ENCODE measurements around the gene INPP5A. TPM values are rescaled to one million over a fixed set of nuclear protein-coding genes. Genes with fewer than 3 reads are reported as not detected.
"Not testable (repeated sequence)": the region's sequence is repeated elsewhere in the genome, so short reads cannot be mapped to it uniquely, and the experiment has no call there.

Gene INPP5A
- polyA plus RNA-seq, 3 donors: 7.4 to 25.0 (median 17.5) TPM

GRCh38 chr10:132502544-132503300, 34.9 kb upstream of the INPP5A start:
- no peak overlapping the region for H3K27ac ChIP-seq (ENCODE audit: low read depth, low read length)
- WGBS, 3 donors: 82 to 86% (median 85%) methylated on average over 32 of the region's 32 CpGs

DNA sequence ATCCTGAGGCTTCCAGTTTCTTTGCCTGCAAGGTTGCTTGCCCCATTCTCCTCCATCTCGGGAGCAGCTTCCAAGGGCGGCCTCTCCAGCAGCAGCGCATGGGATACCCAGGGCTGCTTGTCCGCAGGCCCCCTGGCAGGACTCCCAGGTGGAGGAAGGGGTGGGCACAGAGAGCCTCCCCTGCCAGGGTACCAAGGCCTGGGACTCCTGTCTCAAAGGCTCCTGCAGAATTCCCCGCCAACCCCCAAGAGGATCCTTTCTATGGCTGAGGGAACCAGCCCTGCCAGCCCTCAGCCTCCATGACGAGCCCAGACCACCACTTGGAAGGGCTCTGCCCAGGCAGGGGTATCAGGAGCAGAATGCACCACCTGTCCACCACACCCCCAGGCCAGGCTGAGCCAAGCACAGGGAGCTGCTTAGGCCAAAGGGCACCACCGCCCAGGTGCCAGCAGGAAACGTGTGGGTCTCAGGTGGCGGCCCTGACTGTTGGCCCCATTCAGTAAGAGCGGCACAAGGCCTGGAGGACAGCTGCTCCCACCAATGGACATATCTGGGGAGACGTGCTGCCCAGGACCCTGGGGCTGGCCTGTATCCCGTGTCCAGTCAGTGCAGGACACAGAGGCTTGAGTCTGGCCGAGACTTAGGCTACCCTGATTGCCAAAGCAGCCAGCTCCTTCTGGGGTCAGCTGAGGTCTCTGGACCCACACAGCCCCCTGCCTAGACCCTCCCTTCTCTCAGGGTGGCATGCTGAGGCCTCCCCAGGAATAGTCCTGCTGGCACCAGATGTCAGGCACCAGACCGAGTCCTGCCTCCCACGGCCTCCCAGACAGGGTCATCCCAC, 33.8 kb upstream of the INPP5A start:
- H3K27ac ChIP-seq (ENCODE audit: low read depth, low read length): no peak overlapping the region
- 86 to 92% (median 88%) methylated on average over 15 of the region's 15 CpGs for WGBS, 3 donors

GRCh38 chr10:132504501-132505272, 32.9 kb upstream of the INPP5A start:
- H3K27ac ChIP-seq (ENCODE audit: low read depth, low read length): no peak overlapping the region
- 88 to 95% (median 92%) methylated on average over 14 of the region's 14 CpGs for WGBS, 3 donors

DNA sequence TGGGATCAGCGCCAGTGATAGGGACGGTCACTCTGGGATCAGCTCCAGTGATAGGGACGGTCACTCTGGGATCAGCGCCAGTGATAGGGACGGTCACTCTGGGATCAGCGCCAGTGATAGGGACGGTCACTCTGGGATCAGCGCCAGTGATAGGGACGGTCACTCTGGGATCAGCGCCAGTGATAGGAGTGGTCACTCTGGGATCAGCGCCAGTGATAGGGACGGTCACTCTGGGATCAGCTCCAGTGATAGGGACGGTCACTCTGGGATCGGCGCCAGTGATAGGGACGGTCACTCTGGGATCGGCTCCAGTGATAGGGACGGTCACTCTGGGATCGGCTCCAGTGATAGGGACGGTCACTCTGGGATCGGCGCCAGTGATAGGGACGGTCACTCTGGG, 32.0 kb upstream of the INPP5A start:
- 44 to 67% (median 63%) methylated on average over 12 to 13 of the region's 23 CpGs for WGBS, 3 donors
- H3K27ac ChIP-seq (ENCODE audit: low read depth, low read length): not testable (repeated sequence)

DNA sequence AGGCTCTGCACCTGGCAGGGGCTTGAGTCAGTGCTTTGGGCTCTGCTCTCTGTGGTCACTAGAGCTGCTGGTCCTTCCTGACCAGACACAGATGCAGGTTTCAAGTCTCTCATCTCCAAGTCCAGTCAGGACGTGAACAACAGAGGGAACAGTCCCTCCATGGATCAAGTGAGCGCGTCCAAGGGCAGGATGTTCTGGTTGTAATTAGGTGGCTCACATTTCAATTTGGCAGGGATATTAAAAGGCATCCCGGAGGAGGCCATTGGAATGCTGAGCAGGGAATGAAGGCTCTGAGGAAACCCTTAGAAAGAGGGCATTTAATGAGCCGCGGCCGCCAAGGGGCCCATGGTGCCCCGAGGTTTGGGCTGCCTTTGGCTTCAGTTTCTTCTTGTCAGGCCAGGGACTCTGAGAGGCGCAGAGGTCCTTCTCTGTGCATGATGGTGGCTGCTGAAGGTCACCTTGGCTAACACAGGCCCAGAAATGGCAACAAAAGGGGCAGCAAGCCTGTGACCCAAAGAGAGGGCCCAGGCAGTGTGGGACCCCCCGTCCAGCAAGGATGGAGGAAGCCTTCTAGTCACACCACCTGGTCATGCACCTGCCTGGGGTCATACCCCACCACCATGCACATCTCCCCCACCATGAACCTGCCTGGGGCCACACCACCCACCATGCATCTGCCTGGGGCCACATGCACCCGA, 30.7 kb upstream of the INPP5A start:
- 53 to 74% (median 58%) methylated on average over 11 of the region's 11 CpGs for WGBS, 3 donors
- H3K27ac ChIP-seq (ENCODE audit: low read depth, low read length): no peak overlapping the region

DNA sequence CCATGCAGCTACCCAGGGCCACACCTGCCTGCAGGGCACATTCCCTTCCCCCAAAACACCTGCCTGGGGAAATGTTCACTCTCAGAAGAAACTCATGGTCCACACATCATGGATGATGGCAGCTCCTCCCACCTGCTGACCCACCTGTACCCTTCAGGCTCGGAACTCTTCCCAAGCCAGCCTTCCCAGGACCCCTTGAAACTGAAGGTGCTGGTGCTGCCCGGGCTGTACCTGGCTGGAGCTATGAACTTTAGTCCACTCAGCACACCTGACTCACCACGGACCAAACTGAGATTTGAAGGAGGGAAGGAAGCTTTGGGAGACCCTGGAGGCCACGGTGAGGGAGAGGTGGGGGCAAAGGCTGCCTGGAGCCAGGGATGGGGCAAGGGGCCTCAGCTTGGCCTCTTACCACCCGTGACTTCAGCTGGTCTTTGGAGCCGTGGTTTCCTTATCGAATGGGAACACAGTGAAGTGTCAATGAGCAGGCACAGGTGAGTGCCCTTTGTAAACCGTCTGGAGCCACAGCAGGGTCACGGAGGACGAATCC, 30.1 kb upstream of the INPP5A start:
- 83 to 95% (median 88%) methylated on average over 9 to 10 of the region's 10 CpGs for WGBS, 3 donors
- no peak overlapping the region for H3K27ac ChIP-seq (ENCODE audit: low read depth, low read length)

GRCh38 chr10:132507956-132508490, 29.6 kb upstream of the INPP5A start:
- WGBS, 3 donors: 90 to 95% (median 92%) methylated on average over 10 of the region's 10 CpGs
- H3K27ac ChIP-seq (ENCODE audit: low read depth, low read length): no peak overlapping the region

GRCh38 chr10:132508581-132509443, 28.8 kb upstream of the INPP5A start:
- 77 to 86% (median 80%) methylated on average over 19 of the region's 19 CpGs for WGBS, 3 donors
- H3K27ac ChIP-seq (ENCODE audit: low read depth, low read length): no peak overlapping the region

DNA sequence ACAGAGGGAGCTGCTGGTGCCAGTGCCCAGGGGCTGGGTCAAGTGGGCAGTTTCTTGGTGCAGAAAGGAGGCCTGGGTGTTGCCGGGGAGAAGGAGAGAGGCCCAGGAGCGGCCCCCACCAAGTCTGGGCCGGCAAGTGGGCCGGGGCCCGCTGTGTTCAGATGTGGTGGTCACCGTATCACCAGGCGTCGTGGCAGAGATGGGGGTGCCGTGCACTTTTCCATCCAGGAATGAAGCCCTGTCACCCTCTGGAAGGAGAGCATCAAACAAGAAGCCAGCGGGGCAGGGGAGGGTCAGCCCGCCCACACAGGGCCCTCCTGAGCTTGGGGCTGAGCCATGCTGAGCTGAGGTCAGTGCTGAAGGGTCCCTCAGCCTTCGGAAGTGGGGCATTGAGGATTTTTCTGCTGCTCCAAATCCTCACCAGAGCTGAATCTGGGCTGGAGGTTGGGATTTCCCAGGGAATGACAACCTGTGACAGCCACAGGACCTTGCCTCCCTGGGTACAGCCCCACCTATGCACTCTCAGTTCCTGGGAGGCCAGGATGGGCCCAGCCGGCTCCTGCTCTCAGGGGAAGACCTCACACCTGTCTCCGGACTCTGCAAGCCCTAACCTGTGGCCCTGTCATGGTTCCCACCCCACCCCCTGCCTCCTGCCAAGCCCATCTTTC, 27.9 kb upstream of the INPP5A start:
- 87 to 93% (median 92%) methylated on average over 14 of the region's 14 CpGs for WGBS, 3 donors
- no peak overlapping the region for H3K27ac ChIP-seq (ENCODE audit: low read depth, low read length)

DNA sequence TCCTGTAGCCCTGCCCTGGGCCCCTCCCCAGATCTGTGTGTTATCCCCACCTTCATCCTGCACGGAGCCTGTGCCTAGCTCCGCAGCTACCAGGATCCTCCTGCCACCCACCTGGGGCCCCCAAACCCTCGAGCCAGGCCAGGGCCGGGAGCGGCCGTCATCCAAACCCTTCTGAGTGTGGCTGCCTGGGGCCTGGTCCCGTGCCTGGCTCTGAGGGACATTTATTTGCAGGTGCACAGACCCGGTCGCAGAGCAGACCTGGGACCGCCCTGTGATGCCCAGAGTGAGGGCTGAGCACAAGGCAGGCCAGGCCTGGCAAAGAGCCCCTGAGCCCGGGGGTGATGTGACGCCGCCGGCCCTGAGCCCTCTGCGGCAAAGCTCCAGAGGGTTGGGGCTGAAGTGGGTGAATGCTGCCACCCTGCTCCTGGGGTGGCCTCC, 27.4 kb upstream of the INPP5A start:
- 90 to 96% (median 94%) methylated on average over 15 of the region's 15 CpGs for WGBS, 3 donors
- no peak overlapping the region for H3K27ac ChIP-seq (ENCODE audit: low read depth, low read length)

GRCh38 chr10:132511121-132512051, 26.2 kb upstream of the INPP5A start:
- WGBS, 3 donors: 72 to 85% (median 81%) methylated on average over 23 of the region's 23 CpGs
- H3K27ac ChIP-seq (ENCODE audit: low read depth, low read length): no peak overlapping the region

DNA sequence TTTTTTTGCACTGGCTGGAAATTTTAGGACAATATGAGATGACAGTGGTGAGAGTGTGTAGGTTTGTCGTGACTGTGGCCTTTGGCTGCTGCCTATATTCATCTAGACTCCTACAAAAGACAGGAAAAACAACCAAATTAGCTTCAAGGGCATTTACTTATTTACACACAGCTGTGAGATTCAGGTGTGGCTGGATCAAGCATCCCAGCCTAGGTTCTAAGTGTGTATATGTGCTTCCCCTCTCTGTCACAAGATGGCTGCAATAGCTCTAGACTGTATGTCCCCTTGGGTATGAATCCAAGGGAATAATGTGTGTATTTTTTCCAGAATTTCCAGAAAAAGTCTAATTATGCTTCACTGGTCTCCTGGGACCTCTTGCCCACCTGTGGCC, 25.5 kb upstream of the INPP5A start:
- H3K27ac ChIP-seq (ENCODE audit: low read depth, low read length): no peak overlapping the region
- WGBS, 3 donors: 66 to 83% (median 78%) methylated on average over 1 of the region's 1 CpG

DNA sequence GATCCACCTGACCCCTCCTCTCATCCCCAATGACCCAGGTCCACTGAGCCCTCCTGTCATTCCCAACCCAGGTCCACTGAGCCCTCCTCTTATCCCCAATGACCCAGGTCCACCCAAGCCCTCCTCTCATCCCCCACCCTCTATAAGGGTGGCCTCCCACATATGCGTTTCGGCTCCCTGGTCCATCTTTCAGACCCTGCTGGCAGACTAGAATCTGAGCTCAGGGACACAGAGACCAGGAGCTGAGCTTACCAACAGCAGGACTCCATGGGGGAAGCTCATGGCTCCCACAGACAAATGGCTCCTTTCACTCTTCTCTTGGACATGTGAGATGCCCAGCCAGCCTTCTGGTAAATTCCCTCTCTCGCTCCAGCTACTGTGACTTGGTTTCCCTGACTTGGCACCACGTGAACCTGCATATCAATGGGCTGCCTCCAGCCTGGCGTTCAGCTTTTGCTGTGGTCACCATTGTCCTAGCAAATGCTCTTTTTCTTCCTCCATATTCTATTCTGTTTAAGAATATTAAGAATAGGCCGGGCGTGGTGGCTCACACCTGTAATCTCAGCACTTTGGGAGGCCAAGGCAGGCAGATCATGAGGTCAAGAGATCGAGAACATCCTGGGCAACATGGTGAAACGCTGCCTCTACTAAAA, 24.8 kb upstream of the INPP5A start:
- WGBS, 3 donors: 92 to 100% (median 93%) methylated on average over 9 of the region's 9 CpGs
- H3K27ac ChIP-seq (ENCODE audit: low read depth, low read length): no peak overlapping the region

DNA sequence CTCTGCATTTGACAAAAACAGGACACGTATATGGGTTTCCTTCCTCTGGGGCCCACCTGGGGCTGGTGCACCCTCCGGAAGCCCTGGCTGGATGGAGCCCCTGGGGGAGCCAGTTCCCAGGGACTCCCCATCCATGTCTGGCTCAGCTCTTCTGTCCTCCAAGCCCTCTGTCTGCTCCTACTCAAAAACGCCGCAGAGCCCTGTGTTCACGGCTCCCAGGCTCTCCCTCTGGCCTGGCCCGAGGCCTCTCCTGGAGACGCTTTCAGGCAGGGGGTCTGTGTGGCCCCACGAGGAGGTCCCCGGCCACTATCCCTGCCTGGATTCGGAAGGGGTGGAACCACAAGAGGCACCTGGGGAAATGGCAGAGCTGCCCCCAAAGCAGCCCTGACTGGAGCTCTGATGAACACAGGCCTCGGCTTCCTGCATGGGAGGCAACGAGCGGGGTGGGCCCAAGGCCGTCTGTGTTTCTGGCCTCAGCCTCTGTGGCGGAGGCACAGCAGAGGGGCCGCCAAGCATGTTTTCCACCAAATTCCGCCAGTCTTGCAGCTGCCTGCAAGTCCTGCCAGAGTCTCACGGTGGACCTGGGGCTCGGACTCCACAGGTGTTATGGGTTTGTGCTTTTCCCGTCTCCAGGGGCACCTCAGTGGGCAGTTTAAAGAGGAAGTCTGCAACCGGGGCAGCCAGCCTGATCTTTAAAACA, 22.6 kb upstream of the INPP5A start:
- no peak overlapping the region for H3K27ac ChIP-seq (ENCODE audit: low read depth, low read length)
- WGBS, 3 donors: 48 to 56% (median 52%) methylated on average over 21 of the region's 21 CpGs
